PC-3 (cell line): ENCODE measurements around the gene MMS19. TPM values are rescaled to one million over a fixed set of nuclear protein-coding genes. Genes with fewer than 3 reads are reported as not detected.

Experiments
- ATAC-seq: fragments of 200-7000 bp; cut with Tn5 transposase; 2 replicates; pipeline ENCODE4 v1.9.1; 2020; ENCODE audit warnings: mild to moderate bottlenecking, moderate library complexity
- BruUV-seq: library from RNA; stranded (reverse); fragments of 400-500 nt; replicated peaks from 2 replicates; lab custom pipeline; 2021; lab: Mats Ljungman, UMichigan
- CTCF ChIA-PET: fragments of 300-600 bp; sonication (Branson Sonifier 250); formaldehyde crosslinking; loops from one replicate; lab custom pipeline; 2022; ENCODE audit warnings: antibody characterized with exemption; lab: Charles Lee
- POLR2A ChIA-PET: fragments of 300-600 bp; sonication (Branson Sonifier 250); formaldehyde crosslinking; loops from one replicate; lab custom pipeline; 2022; ENCODE audit warnings: antibody characterized with exemption; ENCODE audit not compliant: unreplicated experiment; lab: Charles Lee
- DNase-seq: peaks from one replicate; pipeline ENCODE4 v3.0.0-alpha.2; 2015
- H2AFZ ChIP-seq: fragments of 300-600 bp; sonication (generic); 2 replicates; pipeline ENCODE4 v1.6.0; 2016; ENCODE audit warnings: antibody characterized with exemption, low read length
- H3F3A ChIP-seq: fragments of 300-600 bp; sonication (generic); one replicate; pipeline ENCODE4 v1.6.0; 2017; ENCODE audit warnings: antibody characterized with exemption, low read length, control low read depth, mild to moderate bottlenecking; ENCODE audit not compliant: unreplicated experiment
- H3K27ac ChIP-seq: fragments of 300-600 bp; sonication (generic); 2 replicates; pipeline ENCODE4 v1.5.1; 2016; ENCODE audit warnings: mild to moderate bottlenecking, low read length
- H3K27me3 ChIP-seq: fragments of 300-600 bp; sonication (generic); 2 replicates; pipeline ENCODE4 v1.6.1; 2016; ENCODE audit warnings: low read length, mixed read lengths
- H3K36me3 ChIP-seq: fragments of 300-600 bp; sonication (generic); 2 replicates; pipeline ENCODE4 v1.6.1; 2016; ENCODE audit warnings: low read depth, mixed run types, low read length, mixed read lengths
- H3K4me1 ChIP-seq: fragments of 300-600 bp; sonication (generic); 2 replicates; pipeline ENCODE4 v1.5.1; 2016; ENCODE audit warnings: low read length; ENCODE audit not compliant: insufficient read depth
- H3K4me2 ChIP-seq: fragments of 300-600 bp; sonication (generic); 2 replicates; pipeline ENCODE4 v1.6.0; 2016; ENCODE audit warnings: low read length
- H3K4me3 ChIP-seq: fragments of 300-600 bp; sonication (generic); 2 replicates; pipeline ENCODE4 v1.5.1; 2016; ENCODE audit warnings: mild to moderate bottlenecking, low read length, mixed read lengths
- H3K79me2 ChIP-seq: fragments of 300-600 bp; sonication (generic); 2 replicates; pipeline ENCODE4 v1.6.1; 2017; ENCODE audit warnings: low read length, mixed read lengths
- H3K9ac ChIP-seq: fragments of 300-600 bp; sonication (generic); 2 replicates; pipeline ENCODE4 v1.6.0; 2016; ENCODE audit warnings: mild to moderate bottlenecking, low read length
- H3K9me2 ChIP-seq: fragments of 300-600 bp; sonication (generic); replicated peaks from 2 replicates; pipeline ENCODE4 v1.6.1; 2016; ENCODE audit warnings: mixed run types, low read length, mixed read lengths
- H3K9me3 ChIP-seq: fragments of 300-600 bp; sonication (generic); 2 replicates; pipeline ENCODE4 v1.6.1; 2016; ENCODE audit warnings: low read length, mixed read lengths
- H4K20me1 ChIP-seq: fragments of 300-600 bp; sonication (generic); 2 replicates; pipeline ENCODE4 v1.6.1; 2016; ENCODE audit warnings: low read length, mixed read lengths
- CTCF ChIP-seq: fragments of 300-600 bp; sonication (generic); conservative IDR thresholded peaks from 2 replicates; pipeline ENCODE4 v1.5.1; 2017; ENCODE audit warnings: antibody characterized with exemption, low read depth, mild to moderate bottlenecking, low read length
- EZH2 ChIP-seq: fragments of 300-600 bp; sonication (generic); IDR thresholded peaks from one replicate; pipeline ENCODE4 v1.6.1; 2017; ENCODE audit warnings: antibody characterized with exemption, mild to moderate bottlenecking, low read length; ENCODE audit not compliant: unreplicated experiment
- EZH2phosphoT487 ChIP-seq: fragments of 300-600 bp; sonication (generic); IDR thresholded peaks from 2 replicates; pipeline ENCODE4 v1.6.1; 2018; ENCODE audit warnings: mild to moderate bottlenecking, antibody characterized with exemption, low read length, borderline replicate concordance
- intact Hi-C: fragments of 100-400 bp; cut with micrococcal nuclease; formaldehyde crosslinking; loops from 2 replicates; pipeline ENCODE4 v1.9.0; 2023
- total RNA-seq: library from RNA; depleted of rRNA; stranded (reverse); fragments of >200 nt; gene quantifications from 2 replicates; pipeline ENCODE4 v1.2.3, GENCODE V29; 2014

The MMS19 gene
- total RNA-seq, 1 experiment from 2014 or later, result 78.2 TPM

- no peaks in the 10 kb centered on the region for H4K20me1 ChIP-seq
- TF ChIP-seq EZH2phosphoT487, result no peak
- no peak for TF ChIP-seq EZH2
- no peak for TF ChIP-seq CTCF
- H3K4me2 ChIP-seq, result no peak overlapping the region
- H2AFZ ChIP-seq, result no peak overlapping the region
- H3K9me2 ChIP-seq, result no peaks in the 10 kb centered on the region
- H3K4me3 ChIP-seq, result no peak overlapping the region
- no peaks in the 10 kb centered on the region for H3K9me3 ChIP-seq
- DNase-seq (no peak), ATAC-seq (no peak)
- H3K79me2 ChIP-seq, result peaks cover 2% of the 10 kb centered on the region; the same call in 1 of the 2 replicates
- H3K9ac ChIP-seq, result no peak overlapping the region
- no peaks in the 10 kb centered on the region for H3K27me3 ChIP-seq
- H3K27ac ChIP-seq, result no peak overlapping the region
- BruUV-seq, result no TSS peak
- POLR2A ChIA-PET, result no interaction called here
- no peaks in the 10 kb centered on the region for H3K4me1 ChIP-seq
- intact Hi-C loops, result no loop called here
- no peaks in the 10 kb centered on the region for H3K36me3 ChIP-seq
- CTCF ChIA-PET, result no interaction called here
- no peaks in the 10 kb centered on the region for H3F3A ChIP-seq
These were observed 26.9 kb upstream of the MMS19 start for GRCh38 chr10:97525086-97525485.

- ATAC-seq (no peak), DNase-seq (no peak)
- ChIA-PET POLR2A (no interaction called here), CTCF (no interaction called here)
- Histone ChIP-seq H4K20me1 (no peaks in the 10 kb centered on the region), H2AFZ (no peak overlapping the region), H3K79me2 (peaks cover 17% of the 10 kb centered on the region; the same call in 1 of the 2 replicates), H3K4me3 (no peak overlapping the region), H3K36me3 (no peaks in the 10 kb centered on the region), H3K27ac (no peak overlapping the region), H3K9me2 (no peaks in the 10 kb centered on the region), H3K4me1 (peaks cover 18% of the 10 kb centered on the region), H3K4me2 (no peak overlapping the region), H3K9ac (no peak overlapping the region), H3K27me3 (no peaks in the 10 kb centered on the region), H3K9me3 (no peaks in the 10 kb centered on the region), H3F3A (peaks cover 5% of the 10 kb centered on the region)
- intact Hi-C loops, result no loop called here
- TF ChIP-seq CTCF (no peak), EZH2 (no peak), EZH2phosphoT487 (no peak)
- no TSS peak for BruUV-seq
These were observed 24.7 kb upstream of the MMS19 start for GRCh38 chr10:97522937-97523336.

- ChIA-PET POLR2A (no interaction called here), CTCF (no interaction called here)
- no peak for TF ChIP-seq EZH2phosphoT487
- no peak for TF ChIP-seq CTCF
- no peak for TF ChIP-seq EZH2
- Histone ChIP-seq H3K9ac (no peak overlapping the region), H2AFZ (no peak overlapping the region), H3K9me2 (no peaks in the 10 kb centered on the region), H3K4me2 (no peak overlapping the region), H3F3A (peaks cover 5% of the 10 kb centered on the region), H4K20me1 (no peaks in the 10 kb centered on the region), H3K36me3 (no peaks in the 10 kb centered on the region), H3K4me1 (peaks cover 26% of the 10 kb centered on the region), H3K9me3 (no peaks in the 10 kb centered on the region), H3K27me3 (no peaks in the 10 kb centered on the region), H3K79me2 (peaks cover 17% of the 10 kb centered on the region; the same call in 1 of the 2 replicates), H3K27ac (no peak overlapping the region), H3K4me3 (no peak overlapping the region)
- intact Hi-C loops, result no loop called here
- BruUV-seq, result no TSS peak
- DNase-seq (no peak), ATAC-seq (no peak)
These were observed 23.8 kb upstream of the MMS19 start for GRCh38 chr10:97522071-97522470.
